Breast epithelium (tissue), 3 donors: ENCODE data around the gene SVBP.

Experiments
- POLR2A ChIP-seq: fragments of 450-650 bp; IDR thresholded peaks from one replicate; pipeline ENCODE4 v1.6.1; 2016; ENCODE audit warnings: antibody characterized with exemption, mild to moderate bottlenecking, moderate library complexity
- TF ChIP-seq, protein P1 (sequence below), 3 donors: fragments of 450-650 bp; IDR thresholded peaks; one replicate each; pipeline ENCODE4 v1.5.1; 2016 to 2017; ENCODE audit warnings: antibody characterized with exemption in 3 of 3, mild to moderate bottlenecking in 3 of 3, moderate library complexity in 3 of 3

DNA sequence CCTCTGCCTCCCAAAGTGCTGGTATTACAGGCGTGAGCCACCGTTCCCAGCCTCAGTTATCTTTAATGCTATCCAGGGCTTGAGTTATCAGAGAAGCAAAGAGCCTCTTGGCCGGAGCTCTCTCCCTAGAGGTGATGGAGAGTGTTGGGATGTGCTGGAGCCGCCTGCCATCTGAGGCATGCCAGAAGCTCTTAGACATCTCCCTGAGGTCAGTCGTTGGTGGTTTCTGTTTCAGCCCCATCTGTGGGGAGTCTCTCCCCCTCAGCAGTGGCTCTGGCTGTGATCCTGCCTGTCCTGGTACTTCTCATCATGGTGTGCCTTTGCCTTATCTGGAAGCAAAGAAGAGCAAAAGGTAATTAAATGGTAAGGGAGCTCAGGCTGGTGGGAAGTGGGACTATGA lies 17.6 kb upstream of the SVBP start:
- TF ChIP-seq, protein P1, sequence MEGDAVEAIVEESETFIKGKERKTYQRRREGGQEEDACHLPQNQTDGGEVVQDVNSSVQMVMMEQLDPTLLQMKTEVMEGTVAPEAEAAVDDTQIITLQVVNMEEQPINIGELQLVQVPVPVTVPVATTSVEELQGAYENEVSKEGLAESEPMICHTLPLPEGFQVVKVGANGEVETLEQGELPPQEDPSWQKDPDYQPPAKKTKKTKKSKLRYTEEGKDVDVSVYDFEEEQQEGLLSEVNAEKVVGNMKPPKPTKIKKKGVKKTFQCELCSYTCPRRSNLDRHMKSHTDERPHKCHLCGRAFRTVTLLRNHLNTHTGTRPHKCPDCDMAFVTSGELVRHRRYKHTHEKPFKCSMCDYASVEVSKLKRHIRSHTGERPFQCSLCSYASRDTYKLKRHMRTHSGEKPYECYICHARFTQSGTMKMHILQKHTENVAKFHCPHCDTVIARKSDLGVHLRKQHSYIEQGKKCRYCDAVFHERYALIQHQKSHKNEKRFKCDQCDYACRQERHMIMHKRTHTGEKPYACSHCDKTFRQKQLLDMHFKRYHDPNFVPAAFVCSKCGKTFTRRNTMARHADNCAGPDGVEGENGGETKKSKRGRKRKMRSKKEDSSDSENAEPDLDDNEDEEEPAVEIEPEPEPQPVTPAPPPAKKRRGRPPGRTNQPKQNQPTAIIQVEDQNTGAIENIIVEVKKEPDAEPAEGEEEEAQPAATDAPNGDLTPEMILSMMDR (IDR thresholded peaks at IDR 0.05): no peak
- TF ChIP-seq POLR2A: no peak
